Omental fat pad (tissue), 4 donors: ENCODE results near the gene RPS27. TPM values are rescaled to one million over a fixed set of nuclear protein-coding genes. Genes with fewer than 3 reads are reported as not detected.
"Not testable (repeated sequence)": the region's sequence is repeated elsewhere in the genome, so short reads cannot be mapped to it uniquely, and the experiment has no call there.

Experiments
- ATAC-seq: fragments of 150-250 bp; one replicate; pipeline ENCODE4 v1.9.1; 2016; ENCODE audit warnings: mild to moderate bottlenecking, moderate library complexity; ENCODE audit not compliant: low FRiP score
- DNase-seq: peaks from one replicate; pipeline ENCODE4 v3.0.0-alpha.2; 2019; ENCODE audit warnings: low spot score
- CTCF ChIP-seq, 3 donors: fragments of 450-650 bp; IDR thresholded peaks; one replicate each; pipeline ENCODE4 v1.5.1; 2016 to 2017; ENCODE audit warnings: antibody characterized with exemption in 3 of 3, mild to moderate bottlenecking in 3 of 3, moderate library complexity in 2 of 3
- total RNA-seq, 4 donors: library from RNA; depleted of rRNA; stranded (reverse); fragments of >200 nt; gene quantifications; one replicate each; pipeline ENCODE4 v1.1.0, GENCODE V29; 2016

Gene RPS27
- total RNA-seq, 4 donors from 2014 or later, result 1,559 to 2,240 (median 2,115) TPM

- no peak for TF ChIP-seq CTCF (IDR thresholded peaks at IDR 0.05)
- no peak for DNase-seq
- no peak for ATAC-seq
Measured at GRCh38 chr1:153991151-153991630, 629 bp downstream of the RPS27 start.

- ATAC-seq, result no peak
- no peak for DNase-seq
- TF ChIP-seq CTCF (IDR thresholded peaks at IDR 0.05), result no peak
Measured at GRCh38 chr1:153991806-153992205, 1.2 kb downstream of the RPS27 start.

GRCh38 chr1:153995202-153995601, 4.6 kb downstream of the RPS27 start:
- no peak for TF ChIP-seq CTCF (IDR thresholded peaks at IDR 0.05)
- ATAC-seq, result no peak
- DNase-seq, result no peak

GRCh38 chr1:153995640-153996039, 5.1 kb downstream of the RPS27 start:
- ATAC-seq, result no peak
- no peak for TF ChIP-seq CTCF (IDR thresholded peaks at IDR 0.05)
- no peak for DNase-seq

- DNase-seq, ATAC-seq: not testable (repeated sequence)
Measured at GRCh38 chr1:153996882-153997281, 6.3 kb downstream of the RPS27 start.

GRCh38 chr1:154000420-154000819, 9.9 kb downstream of the RPS27 start:
- ATAC-seq (no peak), DNase-seq (no peak)
- TF ChIP-seq CTCF (IDR thresholded peaks at IDR 0.05), result no peak

GRCh38 chr1:154006136-154006535, 15.6 kb downstream of the RPS27 start:
- no peak for ATAC-seq

More at GRCh38 chr1:154006136-154006535, 15.6 kb downstream of the RPS27 start:
- no peak for TF ChIP-seq CTCF (IDR thresholded peaks at IDR 0.05)
- no peak for DNase-seq
